IPS-11a (cell line): ENCODE measurements around the gene EPAS1.

Experiments
- H3K4me3 ChIP-seq: one replicate; pipeline ENCODE4 v1.5.1; 2013; ENCODE audit warnings: low read depth, low read length, control low read depth

The EPAS1 gene

GRCh38 chr2:46296840-46297545 lies at the start of gene EPAS1:
Gene EPAS1 (plus strand): TSS chr2:46297407. CDS start chr2:46297912, 505 bp downstream.
- peak within 1 kb of the TSS; percentile 43 for H3K4me3 ChIP-seq

DNA sequence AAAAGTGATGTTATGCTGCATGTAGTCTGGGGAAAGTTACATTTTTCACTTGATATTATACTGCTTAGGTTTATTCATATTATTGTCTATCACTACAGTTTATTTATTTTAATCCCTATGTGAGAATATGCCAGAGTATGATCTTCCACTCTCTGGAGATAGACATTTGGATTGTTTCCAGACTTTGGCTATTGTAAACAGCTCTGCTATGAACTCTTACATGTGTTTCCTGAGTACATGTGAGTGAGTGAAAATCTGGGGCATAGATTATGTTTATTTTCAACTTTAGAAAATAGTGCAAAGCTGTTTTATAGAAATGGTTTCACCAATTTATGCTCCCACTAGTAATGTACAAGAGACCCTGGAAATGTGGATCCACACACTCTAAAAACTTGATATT lies 49.0 kb upstream of the EPAS1 start:
- H3K4me3 ChIP-seq, result no peak overlapping the region

DNA sequence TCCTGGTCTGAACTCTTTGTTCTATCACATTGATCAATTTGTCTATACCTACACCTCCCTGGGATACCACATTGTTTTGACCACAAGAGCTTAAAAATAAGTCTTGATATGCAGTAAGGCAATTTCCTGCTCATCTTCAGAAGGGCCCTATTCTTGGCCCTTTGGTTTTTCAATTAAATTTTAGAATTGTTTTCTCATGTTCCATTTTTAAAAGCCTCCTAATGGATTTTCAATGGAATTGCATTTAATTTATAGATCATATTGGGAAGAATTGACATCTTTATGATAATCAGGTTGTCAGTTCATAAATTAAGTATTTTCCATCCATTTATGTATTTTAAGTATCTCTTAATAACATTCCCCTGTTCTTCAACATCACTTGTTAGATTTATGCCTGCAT lies 47.6 kb upstream of the EPAS1 start:
- no peak overlapping the region for H3K4me3 ChIP-seq

GRCh38 chr2:46252891-46253659 lies 44.1 kb upstream of the EPAS1 start:
- no peak overlapping the region for H3K4me3 ChIP-seq

DNA sequence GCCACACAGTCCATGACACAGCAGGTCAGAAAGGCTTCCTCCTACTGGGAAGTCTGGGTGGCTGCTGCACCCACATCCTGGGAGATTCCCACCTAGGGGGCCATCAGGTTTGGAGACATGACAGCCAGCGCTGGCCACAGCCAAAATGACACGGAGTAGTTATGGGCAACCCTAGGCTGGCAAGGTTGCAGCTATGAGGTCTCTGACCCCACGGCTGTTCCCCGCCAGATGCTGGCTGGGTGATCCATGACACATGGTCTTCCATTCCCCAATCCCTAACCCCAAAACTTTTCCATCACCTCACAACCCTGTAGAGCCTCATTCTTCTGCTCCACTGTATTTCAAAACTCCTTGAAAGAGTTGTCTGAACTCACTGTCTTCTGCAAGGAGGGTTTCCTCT lies 42.7 kb upstream of the EPAS1 start:
- H3K4me3 ChIP-seq, result no peak overlapping the region

- no peak overlapping the region for H3K4me3 ChIP-seq
Observed at GRCh38 chr2:46256563-46257142, 40.6 kb upstream of the EPAS1 start.

GRCh38 chr2:46257476-46257875 lies 39.7 kb upstream of the EPAS1 start:
- H3K4me3 ChIP-seq, result no peak overlapping the region

GRCh38 chr2:46257980-46258379 lies 39.2 kb upstream of the EPAS1 start:
- H3K4me3 ChIP-seq, result no peak overlapping the region

DNA sequence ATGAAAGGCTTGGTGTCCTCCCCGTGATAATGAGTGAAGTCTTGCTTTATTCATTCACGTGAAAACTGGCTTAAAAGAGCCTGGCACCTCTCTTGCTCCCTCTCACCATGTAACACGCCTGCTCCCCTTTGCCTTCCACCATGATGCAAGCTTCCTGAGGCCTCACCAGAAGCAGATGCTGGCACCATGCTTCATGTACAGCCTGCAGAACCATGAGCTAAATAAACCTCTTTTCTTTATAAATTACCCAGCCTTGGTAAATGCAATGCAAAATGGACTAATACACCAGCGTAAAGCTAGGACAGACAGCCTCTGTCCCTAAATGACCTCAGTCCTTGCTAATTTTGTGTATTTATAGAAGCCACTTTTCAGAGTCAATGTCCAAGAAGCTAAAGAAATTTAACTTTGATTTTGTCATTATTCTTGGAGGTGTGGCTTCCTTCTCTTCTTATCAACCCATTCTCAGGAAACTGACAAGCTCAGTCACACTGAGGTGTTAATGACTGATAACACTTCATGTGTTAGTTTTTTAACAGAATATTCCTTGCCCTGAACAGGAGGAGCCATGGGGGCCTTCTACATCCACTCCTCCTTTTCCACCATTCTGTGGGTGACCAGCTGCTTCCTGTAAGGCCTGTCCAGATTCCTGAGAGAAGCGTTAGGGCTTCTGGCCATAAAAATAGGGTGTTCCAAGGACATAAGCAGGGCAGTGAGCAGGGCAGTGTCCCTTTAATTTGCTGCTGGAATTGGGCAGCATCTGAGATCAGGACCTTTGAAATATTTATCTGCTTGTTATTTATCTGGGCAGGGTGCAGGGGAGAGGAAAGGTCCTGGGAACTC lies 38.0 kb upstream of the EPAS1 start:
- no peak overlapping the region for H3K4me3 ChIP-seq

DNA sequence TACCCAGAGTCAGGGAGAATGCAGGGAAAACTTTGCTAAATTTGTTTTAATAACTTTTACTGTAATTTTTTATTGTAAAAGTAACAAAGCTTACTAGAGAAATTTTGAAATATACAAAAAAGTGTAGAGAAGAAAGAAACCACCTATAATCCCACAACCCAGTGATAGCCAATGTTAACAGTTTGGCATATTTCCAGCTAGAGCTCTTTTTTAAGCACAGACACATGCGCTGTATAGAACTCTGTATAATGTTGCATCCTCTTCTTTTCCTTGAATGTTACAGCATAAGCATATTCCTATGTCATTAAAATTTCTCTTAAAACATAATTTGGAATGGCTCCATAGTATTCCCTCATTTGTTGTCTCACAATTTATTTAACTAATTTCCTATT lies 37.4 kb upstream of the EPAS1 start:
- H3K4me3 ChIP-seq, result no peak overlapping the region

- H3K4me3 ChIP-seq, result no peak overlapping the region
Observed at GRCh38 chr2:46260305-46260704, 36.9 kb upstream of the EPAS1 start.

- H3K4me3 ChIP-seq, result no peak overlapping the region
Observed at GRCh38 chr2:46262248-46262938, 34.8 kb upstream of the EPAS1 start.

DNA sequence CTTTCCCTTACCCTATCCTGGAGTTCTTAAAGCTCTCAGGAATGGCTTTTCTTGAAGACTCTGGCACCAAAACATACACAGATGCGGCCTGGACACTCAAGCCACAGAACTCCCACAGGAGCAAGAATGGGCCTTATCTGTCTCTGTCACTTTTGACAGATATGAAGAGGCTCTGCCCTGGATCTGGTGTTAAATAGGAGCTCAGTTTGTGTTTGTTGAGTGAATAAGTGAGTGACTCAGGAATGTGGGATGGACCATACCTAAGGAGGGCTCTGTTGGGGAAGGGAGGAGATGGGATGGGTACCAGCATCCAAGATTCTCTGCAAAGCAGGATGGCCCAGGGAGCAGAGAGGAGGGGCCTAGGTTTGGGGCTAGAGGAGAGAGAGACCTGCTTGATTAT lies 33.9 kb upstream of the EPAS1 start:
- no peak overlapping the region for H3K4me3 ChIP-seq

- no peak overlapping the region for H3K4me3 ChIP-seq
Observed at GRCh38 chr2:46264447-46264846, 32.8 kb upstream of the EPAS1 start.

GRCh38 chr2:46266134-46266533 lies 31.1 kb upstream of the EPAS1 start:
- H3K4me3 ChIP-seq, result no peak overlapping the region

DNA sequence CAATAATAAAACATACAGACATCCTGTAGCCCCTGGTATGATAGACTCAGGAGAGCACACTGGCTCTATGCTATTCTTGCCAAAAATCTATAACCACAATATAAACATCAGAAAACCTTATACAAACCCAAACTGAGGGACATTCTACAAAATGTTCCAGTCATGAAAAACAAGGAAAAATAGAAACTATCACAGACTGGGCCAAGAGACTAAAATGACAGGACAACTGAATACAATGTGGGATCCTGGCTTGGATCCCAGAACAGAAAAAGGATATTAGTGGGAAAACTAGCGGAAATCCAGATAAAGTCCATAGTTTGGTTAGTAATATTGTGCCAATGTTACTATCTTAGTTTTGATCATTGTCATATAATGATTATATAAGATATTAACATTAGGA lies 29.6 kb upstream of the EPAS1 start:
- H3K4me3 ChIP-seq, result no peak overlapping the region

DNA sequence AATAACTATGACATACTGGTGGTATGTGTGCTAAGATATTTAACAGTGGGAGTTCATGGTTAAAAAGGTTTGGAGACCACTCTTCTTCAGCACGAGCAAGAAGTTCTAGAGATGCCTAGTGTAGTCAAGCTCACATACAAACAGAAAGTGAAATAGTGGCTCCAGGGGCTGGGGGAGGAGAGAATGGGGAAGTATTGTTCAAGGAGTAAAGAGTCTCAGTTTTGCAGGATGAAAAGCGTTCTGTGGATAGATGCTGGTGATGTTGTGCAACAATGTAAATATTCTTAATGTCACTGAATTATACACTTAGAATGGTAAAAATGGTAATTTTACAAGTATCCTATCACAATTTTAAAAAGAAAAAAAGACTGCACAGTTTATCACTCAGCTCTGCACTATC lies 29.0 kb upstream of the EPAS1 start:
- no peak overlapping the region for H3K4me3 ChIP-seq

DNA sequence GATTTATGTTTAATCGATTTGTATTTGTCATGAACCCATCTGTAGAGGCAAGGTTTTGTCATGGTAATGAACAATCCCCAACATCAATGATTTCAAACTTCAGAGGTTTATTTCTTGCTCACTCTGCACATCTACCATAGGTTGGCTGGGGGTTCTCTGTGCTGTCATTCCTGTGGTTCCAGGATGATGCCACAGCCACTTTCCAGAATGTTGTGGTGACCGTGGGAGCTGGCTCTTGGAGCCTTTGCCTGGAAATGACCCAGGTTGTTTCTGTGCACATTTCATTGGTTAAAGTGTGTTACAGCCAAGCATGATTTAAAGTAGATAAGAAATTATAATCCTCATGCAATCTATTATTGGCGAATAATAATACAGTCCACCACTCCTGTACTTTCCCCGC lies 28.2 kb upstream of the EPAS1 start:
- H3K4me3 ChIP-seq, result no peak overlapping the region

DNA sequence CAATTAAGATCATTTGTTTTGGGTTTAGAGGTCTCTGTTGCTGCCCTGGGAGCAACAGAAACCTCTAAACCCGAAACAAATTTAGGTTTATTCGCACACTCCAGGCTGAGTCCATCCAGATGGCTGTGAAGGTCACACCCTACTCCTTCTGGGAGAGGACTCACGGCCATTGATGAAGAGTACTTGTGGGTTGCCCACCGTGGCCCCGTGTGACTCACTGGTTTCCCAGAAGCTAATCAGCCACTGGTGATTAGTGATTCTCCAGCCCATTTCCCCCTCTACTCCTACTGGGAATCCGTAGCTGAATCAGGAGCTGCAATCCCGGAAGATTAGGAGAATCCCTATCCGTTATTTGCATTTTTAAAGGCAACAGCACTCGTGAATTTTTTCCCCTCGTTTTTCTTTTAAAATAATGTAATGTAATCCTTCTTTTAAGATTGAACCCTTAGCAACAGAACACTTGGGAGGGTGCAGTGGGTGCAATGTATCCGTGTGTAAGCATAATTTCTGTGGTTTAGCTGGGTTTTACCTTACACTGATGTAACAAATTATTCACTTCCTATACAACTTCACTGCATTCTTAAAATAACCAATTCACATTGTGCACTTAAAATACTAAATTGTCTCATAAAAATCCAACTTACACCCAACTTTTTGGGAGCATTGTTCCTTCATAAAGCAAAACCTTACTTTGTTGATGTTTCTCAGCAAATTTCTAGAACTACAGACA lies 27.5 kb upstream of the EPAS1 start:
- H3K4me3 ChIP-seq, result no peak overlapping the region

DNA sequence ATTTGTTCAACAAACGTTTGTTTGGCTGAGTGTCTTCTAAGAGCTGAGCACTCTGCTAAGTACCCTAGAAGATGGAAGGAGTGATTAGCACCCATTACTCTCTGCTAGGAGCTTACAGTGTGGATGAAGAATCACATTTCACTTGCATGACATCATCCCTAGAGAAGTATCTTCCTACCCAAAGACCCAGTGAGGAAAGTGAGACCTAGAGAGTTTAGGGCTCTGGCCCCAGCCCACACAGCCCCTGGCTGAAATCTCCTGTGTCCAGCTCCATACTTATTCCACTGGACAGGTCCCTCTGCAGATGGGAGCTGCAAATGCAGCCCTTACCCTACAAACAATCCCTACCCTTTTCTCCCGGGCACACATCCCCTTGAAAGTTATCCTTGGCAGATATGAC lies 26.8 kb upstream of the EPAS1 start:
- no peak overlapping the region for H3K4me3 ChIP-seq
